C4-2B (cell line): ENCODE results near the gene MYO1H.
A peak's percentile ranks its signal among the peaks of the same experiment; 100 is the strongest.

Experiments
- H3K27ac ChIP-seq: fragments of 450-650 bp; 2 replicates; pipeline ENCODE4 v1.5.1; 2017
- CTCF ChIP-seq: fragments of 450-650 bp; conservative IDR thresholded peaks from 2 replicates; pipeline ENCODE4 v1.5.1; 2017; ENCODE audit warnings: mild to moderate bottlenecking
- ZFX ChIP-seq: fragments of 450-650 bp; IDR thresholded peaks from 2 replicates; pipeline ENCODE4 v1.6.1; 2017

The MYO1H gene

GRCh38 chr12:109346920-109347319 is 780 bp upstream of the MYO1H start:
- peak; percentile 14; the same call in 1 of the 2 replicates for TF ChIP-seq CTCF
- no peak for TF ChIP-seq ZFX

DNA sequence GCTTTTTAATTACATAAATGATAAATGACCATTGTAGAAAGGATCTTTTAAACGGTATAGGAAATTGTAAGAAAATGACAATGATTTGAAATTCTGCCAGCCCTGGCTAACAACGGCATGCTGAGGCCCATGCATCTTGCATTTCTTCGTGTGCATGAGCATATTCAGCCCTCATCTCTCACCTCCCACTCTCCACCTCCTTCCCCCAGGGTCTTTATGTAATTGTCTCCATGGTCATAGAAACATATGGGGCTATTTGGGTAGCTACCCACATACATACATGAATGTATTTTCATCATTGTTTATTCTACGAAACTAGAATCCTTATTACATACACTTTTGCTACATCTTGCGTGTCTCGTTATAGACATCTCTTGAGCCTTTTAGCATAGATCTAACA is 4.5 kb downstream of the MYO1H start:
- no peak overlapping the region for H3K27ac ChIP-seq
- TF ChIP-seq ZFX = no peak
- TF ChIP-seq CTCF = no peak

More at GRCh38 chr12:109346920-109347319, 780 bp upstream of the MYO1H start:
- H3K27ac ChIP-seq = no peak overlapping the region

GRCh38 chr12:109356577-109356976 is 8.9 kb downstream of the MYO1H start:
- no peak overlapping the region for H3K27ac ChIP-seq
- no peak for TF ChIP-seq CTCF
- TF ChIP-seq ZFX = no peak

DNA sequence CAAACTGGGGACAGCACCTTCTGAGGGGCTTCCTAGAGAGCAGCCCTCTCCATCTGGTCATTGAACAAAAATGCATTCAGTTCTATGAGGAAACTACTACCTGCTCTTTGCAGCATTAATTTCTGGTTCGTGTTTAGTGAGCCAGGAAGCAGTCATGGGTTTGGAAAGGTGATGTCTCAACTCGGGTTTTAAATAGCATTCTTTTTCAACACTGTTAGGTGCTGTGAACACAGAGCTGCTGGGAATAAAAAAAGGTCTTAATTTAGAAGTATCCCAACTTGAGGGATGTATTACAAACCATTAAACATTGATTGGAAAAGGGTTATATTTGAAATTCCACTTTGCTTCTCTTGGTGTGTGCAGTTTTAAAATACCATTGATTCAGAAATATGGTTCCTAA is 9.3 kb downstream of the MYO1H start:
- no peak overlapping the region for H3K27ac ChIP-seq
- TF ChIP-seq ZFX = no peak
- TF ChIP-seq CTCF = no peak

- no peak for TF ChIP-seq ZFX
- H3K27ac ChIP-seq = no peak overlapping the region
These were observed 10.6 kb downstream of the MYO1H start for GRCh38 chr12:109358154-109358869.

- TF ChIP-seq CTCF (no peak), ZFX (no peak)
These were observed 11.5 kb downstream of the MYO1H start for GRCh38 chr12:109359131-109359690.

DNA sequence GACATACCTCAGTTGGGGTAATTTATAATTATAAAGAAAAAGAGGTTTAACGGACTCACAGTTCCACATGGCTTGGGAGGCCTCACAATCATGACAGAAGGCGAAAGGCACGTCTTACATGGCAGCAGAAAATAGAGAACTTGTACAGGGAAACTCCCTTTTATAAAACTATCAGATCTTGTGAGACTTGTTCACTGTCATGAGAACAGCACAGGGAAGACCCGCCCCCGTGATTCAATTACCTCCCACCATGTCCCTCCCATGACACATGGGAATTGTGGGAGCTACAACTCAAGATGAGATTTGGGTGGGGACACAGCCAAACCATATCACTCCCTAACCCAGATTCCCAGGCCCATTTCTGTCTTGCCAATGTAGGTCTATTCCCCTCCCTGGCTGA is 22.1 kb downstream of the MYO1H start:
- H3K27ac ChIP-seq = no peak overlapping the region
- no peak for TF ChIP-seq CTCF
- no peak for TF ChIP-seq ZFX

More at GRCh38 chr12:109359131-109359690, 11.5 kb downstream of the MYO1H start:
- no peak overlapping the region for H3K27ac ChIP-seq
